Adipose tissue (tissue), 3 donors: Measurements from ENCODE around the gene MDM1. TPM values are rescaled to one million over a fixed set of nuclear protein-coding genes. Genes with fewer than 3 reads are reported as not detected.

ENCODE experiments used
- H3K27ac ChIP-seq: one replicate; pipeline ENCODE4 v1.5.1; 2013; ENCODE audit warnings: low read depth, low read length
- WGBS, 3 donors: extraction: QIAGEN DNeasy Blood & Tissue Kit; methylation state at CpG; one replicate each; pipeline ENCODE4 v1.1.7; 2013; 5-methylcytosine and 5-hydroxymethylcytosine counted together
- polyA plus RNA-seq, 3 donors: library from polyadenylated mRNA; stranded (reverse); fragments of 200-250 nt; gene quantifications; one replicate each; pipeline ENCODE4 v1.2.3, GENCODE V29; 2013
- donor health status: healthy with polysubstance abuse.
- donor health status: Bipolar disorder and iron deficiency.
- donor health status: healthy.

The MDM1 gene
- polyA plus RNA-seq, 3 donors, result 3.9 to 9.0 (median 4.6) TPM

- no peak overlapping the region for H3K27ac ChIP-seq
- WGBS, 3 donors, result 45 to 53% (median 49%) methylated on average over 18 of the region's 18 CpGs
Observed at GRCh38 chr12:68332728-68333630, 817 bp upstream of the MDM1 start.

- 9 to 32% (median 27%) methylated on average over 9 of the region's 9 CpGs for WGBS, 3 donors
- H3K27ac ChIP-seq, result no peak overlapping the region
Observed at GRCh38 chr12:68331500-68331868, 678 bp downstream of the MDM1 start.

- 87 to 94% (median 91%) methylated on average over 3 of the region's 3 CpGs for WGBS, 3 donors
- no peak overlapping the region for H3K27ac ChIP-seq
Observed at GRCh38 chr12:68327896-68328295, 4.3 kb downstream of the MDM1 start.

- H3K27ac ChIP-seq, result no peak overlapping the region
- 57 to 84% (median 66%) methylated on average over 3 of the region's 3 CpGs for WGBS, 3 donors
Observed at GRCh38 chr12:68326716-68327115, 5.4 kb downstream of the MDM1 start.

DNA sequence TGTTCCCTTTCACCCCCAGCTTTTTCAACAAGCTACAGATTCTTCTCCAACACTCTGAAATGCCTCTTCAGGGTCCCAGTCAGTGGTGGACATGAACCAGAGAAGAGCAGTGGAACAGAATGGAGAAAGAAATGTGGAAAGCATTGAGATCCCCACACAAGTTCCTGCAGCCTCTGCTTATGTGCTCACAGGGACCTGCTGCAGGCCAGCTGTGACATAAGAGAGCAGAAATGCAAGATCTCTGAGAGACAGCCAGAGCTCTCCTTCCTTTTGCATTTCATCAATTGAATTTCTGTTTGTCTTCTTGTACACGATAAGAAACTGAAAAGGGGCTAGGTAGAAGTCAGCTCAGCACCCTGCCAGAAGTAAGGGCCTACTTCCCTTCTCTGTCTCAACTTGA, 6.2 kb downstream of the MDM1 start:
- 48 to 78% (median 56%) methylated on average over 1 of the region's 1 CpG for WGBS, 3 donors
- H3K27ac ChIP-seq, result no peak overlapping the region

- WGBS, 3 donors, result 79 to 83% (median 83%) methylated on average over 3 of the region's 3 CpGs
- no peak overlapping the region for H3K27ac ChIP-seq
Observed at GRCh38 chr12:68324531-68324930, 7.6 kb downstream of the MDM1 start.

DNA sequence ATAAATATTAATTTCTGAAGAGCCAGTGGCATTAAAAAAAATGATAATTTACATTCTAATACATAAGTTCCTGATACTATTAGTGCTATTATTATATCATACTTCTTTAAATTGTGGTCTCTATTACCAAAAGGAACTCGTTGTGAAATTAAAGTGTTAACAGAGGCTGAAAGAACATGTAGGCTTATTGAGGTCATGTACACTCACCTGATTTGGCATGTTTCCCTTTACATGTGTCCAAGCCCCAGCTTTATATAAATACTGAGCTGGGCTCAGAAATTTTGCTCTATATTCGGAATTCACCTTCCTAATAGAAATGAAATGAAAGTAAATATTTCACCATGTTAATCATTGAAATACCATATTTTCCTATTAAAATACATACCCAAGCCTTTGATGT, 11.0 kb downstream of the MDM1 start:
- WGBS, 3 donors, result 46 to 85% (median 70%) methylated on average over 2 of the region's 2 CpGs
- H3K27ac ChIP-seq, result no peak overlapping the region

GRCh38 chr12:68319988-68320623, 12.1 kb downstream of the MDM1 start:
- H3K27ac ChIP-seq, result no peak overlapping the region
- WGBS, 3 donors, result 61 to 74% (median 70%) methylated on average over 11 of the region's 11 CpGs

GRCh38 chr12:68317047-68317667, 15.0 kb downstream of the MDM1 start:
- 87 to 91% (median 87%) methylated on average over 1 of the region's 1 CpG for whole genome bisulfite sequencing, 3 donors

GRCh38 chr12:68310370-68310769, 21.8 kb downstream of the MDM1 start:
- no peak overlapping the region for H3K27ac ChIP-seq
- 79 to 87% (median 80%) methylated on average over 2 of the region's 2 CpGs for WGBS, 3 donors

More at GRCh38 chr12:68317047-68317667, 15.0 kb downstream of the MDM1 start:
- H3K27ac ChIP-seq, result no peak overlapping the region

DNA sequence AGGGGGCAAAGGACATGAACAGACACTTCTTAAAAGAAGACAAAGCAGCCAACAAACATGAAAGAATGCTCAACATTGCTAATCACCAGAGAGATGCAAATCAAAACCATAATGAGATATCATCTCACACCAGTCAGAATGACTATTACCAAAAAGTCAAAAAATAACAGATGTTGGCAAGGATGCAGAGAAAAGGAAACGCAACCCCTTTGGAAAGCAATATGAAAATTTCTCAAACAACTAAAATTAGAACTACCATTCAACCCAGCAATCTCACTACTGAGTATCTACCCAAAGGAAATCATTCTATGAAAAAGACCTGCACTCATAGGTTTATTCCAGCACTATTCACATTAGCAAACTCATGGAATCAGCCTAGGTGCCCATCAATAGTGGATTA, 25.6 kb downstream of the MDM1 start:
- WGBS, 3 donors, result 64 to 83% (median 81%) methylated on average over 1 of the region's 1 CpG
- H3K27ac ChIP-seq, result no peak overlapping the region

DNA sequence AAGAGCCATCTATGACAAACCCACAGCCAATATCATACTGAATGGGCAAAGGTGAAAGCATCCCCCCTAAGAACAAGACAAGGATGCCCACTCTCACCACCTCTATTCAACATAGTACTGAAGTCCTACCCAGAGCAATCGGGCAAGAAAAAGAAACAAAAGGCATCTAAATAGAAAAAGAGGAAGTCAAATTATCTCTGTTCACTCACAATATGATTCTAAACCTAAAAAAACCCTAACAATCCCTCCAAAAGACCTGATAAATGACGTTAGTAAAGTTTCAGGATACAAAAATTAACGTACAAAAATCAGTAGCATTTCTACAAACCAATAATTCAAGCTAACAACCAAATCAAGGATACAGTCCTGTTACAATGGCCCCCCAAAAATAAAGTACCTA, 26.9 kb downstream of the MDM1 start:
- no peak overlapping the region for H3K27ac ChIP-seq
- WGBS, 3 donors, result 76 to 93% (median 91%) methylated on average over 3 of the region's 3 CpGs

DNA sequence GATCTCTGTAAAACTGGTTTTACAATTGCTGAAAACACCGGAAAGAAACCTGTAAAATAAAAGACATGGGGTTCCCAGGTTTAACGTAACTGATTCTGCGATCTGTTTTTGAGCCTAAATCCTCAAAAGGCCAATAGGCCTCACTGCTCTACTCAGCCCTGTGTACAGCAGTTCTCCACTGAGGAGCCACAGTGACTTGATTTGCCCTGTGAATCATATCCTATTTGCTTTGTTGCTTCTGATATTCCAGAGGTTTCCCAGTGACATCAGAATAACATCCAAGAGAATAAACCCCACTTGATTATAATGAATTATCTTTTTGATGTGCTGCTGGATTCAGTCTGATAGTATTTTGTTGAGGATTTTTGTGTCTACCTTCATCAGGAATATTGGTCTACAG, 27.5 kb downstream of the MDM1 start:
- H3K27ac ChIP-seq, result no peak overlapping the region

DNA sequence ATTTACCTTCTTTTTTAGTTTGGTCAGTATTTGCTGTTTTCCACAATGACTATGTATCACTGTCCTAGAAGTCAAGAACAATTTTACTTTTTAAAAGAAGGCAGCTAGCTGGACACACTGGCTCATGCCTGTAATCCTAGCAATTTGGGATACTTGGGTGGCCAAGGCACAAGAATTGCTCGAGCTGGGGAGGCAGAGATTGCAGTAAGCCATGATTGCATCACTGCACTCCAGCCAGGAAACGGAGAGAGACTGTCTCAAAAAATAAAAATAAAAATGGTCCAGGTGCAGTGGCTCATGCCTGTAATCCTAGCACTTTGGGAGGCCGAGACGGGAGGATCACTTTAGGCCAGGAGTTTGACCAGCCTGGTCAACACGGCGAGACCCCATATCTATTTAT, 28.3 kb downstream of the MDM1 start:
- H3K27ac ChIP-seq, result no peak overlapping the region
- WGBS, 3 donors, result 56 to 87% (median 71%) methylated on average over 6 of the region's 6 CpGs

More for the DNA sequence above, 27.5 kb downstream of the MDM1 start:
- WGBS, 3 donors, result 93 to 97% (median 95%) methylated on average over 3 of the region's 3 CpGs

- WGBS, 3 donors, result 60 to 91% (median 88%) methylated on average over 4 of the region's 4 CpGs
- no peak overlapping the region for H3K27ac ChIP-seq
Observed at GRCh38 chr12:68297929-68298328, 34.2 kb downstream of the MDM1 start.

- no peak overlapping the region for H3K27ac ChIP-seq
Observed at GRCh38 chr12:68294251-68294650, 37.9 kb downstream of the MDM1 start.

DNA sequence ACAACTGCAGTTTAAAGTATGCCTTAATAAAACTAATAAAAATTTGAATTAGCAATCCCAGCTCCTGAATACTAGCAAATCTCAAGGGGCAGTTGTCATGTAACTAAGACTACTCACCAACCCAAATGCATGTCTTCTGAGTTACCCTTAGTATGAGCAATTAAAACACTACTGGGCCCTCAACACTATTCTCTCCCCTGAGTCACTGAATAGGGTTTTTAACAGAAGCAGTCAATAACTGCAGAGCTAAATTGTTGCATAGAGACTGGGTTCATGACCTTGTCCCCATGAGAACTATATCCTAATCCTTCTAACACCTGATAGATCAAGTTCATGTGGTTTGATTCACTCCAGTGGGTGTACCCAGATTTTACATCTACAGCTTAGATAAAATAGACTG, 38.8 kb downstream of the MDM1 start:
- H3K27ac ChIP-seq, result no peak overlapping the region

More at GRCh38 chr12:68294251-68294650, 37.9 kb downstream of the MDM1 start:
- WGBS, 3 donors, result 15 to 50% (median 46%) methylated on average over 2 of the region's 2 CpGs

GRCh38 chr12:68292151-68292943, 39.8 kb downstream of the MDM1 start:
- H3K27ac ChIP-seq, result no peak overlapping the region
- 49 to 88% (median 79%) methylated on average over 9 of the region's 9 CpGs for WGBS, 3 donors
